NCI-H82 treated with DMSO at 0.1 percent for 48 hours (cell line): ENCODE results near the gene BMAL1.
"Not testable (repeated sequence)": the region's sequence is repeated elsewhere in the genome, so short reads cannot be mapped to it uniquely, and the experiment has no call there.

ENCODE experiments used
- DNase-seq: peaks from one replicate; lab custom pipeline; 2025; ENCODE audit not compliant: unreplicated experiment; lab: John Stamatoyannopoulos, UW

Gene BMAL1

DNA sequence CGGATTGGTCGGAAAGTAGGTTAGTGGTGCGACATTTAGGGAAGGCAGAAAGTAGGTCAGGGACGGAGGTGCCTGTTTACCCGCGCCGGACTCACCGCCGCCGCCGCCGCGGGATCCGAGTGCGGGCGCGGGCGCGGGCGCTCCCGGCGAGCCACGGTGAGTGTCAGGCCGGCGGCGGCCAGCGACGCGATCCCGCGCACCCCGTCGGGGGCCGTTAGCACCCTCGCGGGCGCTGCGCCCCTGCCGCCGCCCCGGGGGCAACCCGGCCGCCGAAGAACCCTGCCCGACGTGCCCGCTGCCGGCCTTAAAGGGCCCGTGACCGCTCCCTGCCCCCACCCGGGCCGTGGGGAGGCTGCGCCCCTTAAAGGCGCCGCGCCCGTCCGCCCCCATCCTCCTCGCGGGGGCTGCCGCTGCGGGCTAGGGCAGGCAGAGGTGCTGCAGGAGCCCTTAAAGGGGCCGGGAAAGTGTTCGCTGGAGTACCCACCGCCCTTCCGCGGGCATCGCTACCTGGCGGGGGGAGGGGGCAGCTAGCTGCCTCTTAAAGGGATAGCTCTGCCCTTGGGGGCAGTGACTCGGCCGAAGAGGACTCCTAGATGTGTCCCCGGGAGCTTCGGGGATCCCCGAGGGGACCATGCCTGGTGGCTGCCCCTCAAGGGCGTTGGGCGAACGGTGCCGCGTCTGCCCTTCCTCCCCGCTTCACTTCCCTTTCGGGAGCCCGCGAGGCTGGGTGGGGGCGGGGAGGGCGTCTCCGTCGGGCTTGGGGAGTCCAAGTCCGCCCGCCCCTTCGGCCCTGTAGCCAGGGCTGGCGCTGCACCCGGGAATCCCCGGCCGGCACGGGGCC lies at the start of gene BMAL1:
TSS of gene BMAL1 (plus strand) at position 23 of the 841 bp plus-strand sequence. CDS start 76,519 bp downstream, outside the sequence.
- no peak for DNase-seq

- no peak for DNase-seq
Measured at GRCh38 chr11:13228572-13228971, 49.0 kb upstream of the BMAL1 start.

DNA sequence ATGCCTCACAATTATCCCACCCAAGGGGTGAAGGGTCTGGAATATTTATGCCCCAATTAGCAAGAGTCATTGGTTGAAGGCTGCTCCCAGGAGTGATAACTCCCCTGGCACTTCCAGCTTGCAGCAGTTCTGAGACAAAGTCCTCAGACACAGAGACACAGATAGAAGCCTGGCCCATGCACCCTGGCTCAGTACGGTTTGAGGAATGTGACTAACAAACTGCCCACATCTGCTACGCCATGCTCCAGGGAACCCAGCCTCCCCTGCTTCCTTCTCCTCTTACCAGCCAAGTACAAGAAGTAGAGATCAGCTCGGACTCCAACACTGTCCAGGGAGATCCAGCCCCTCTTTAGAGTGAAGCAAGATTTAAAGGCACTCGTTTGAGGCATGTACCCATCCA lies 48.5 kb upstream of the BMAL1 start:
- no peak for DNase-seq

- DNase-seq = no peak
Measured at GRCh38 chr11:13229711-13230318, 47.8 kb upstream of the BMAL1 start.

DNA sequence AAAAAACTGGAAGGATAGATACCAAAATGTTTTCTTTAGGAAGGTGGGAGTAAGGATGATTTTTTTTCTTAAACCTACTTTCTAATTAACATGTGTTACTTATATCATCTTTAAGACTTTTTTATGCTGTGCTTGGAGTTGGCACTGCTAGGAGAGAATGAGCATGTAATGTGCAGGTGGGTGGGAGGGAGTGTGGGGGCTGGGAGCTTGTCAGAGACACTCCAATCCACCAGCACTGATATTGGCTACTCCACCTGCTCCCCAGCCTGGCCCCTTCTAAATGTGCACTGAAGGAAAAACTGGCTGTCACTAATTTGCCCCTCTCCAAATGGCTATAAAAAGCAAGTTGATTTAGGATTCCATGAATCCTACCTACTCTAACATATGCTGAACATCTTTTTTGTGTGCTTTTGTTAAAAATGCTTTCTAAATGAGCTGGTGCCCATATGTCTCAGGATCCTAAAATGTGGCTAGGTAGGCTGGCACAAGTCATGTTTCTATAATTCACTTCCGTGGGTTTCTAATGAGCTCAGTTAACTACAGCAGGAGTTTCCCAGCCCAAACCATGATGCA lies 44.3 kb upstream of the BMAL1 start:
- no peak for DNase-seq

DNA sequence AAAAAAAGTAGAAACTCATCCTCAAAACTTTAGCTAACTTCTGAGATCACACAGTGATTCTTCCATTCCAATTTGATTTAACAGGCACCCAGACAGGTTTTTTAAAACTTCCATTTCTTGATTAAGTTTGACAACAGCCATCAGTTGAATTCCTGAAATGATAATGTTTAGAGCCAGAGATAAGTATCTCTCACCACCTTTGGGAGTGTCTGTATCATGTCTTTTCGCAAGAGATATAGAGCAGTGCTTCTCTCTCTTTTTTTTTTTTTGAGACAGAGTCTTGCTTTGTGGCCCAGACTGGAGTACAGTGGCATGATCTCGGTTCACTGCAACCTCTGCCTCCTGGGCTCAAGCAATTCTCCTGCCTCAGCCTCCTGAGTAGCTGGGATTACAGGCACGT lies 41.7 kb upstream of the BMAL1 start:
- no peak for DNase-seq

- DNase-seq = no peak
Measured at GRCh38 chr11:13236626-13237025, 41.0 kb upstream of the BMAL1 start.

DNA sequence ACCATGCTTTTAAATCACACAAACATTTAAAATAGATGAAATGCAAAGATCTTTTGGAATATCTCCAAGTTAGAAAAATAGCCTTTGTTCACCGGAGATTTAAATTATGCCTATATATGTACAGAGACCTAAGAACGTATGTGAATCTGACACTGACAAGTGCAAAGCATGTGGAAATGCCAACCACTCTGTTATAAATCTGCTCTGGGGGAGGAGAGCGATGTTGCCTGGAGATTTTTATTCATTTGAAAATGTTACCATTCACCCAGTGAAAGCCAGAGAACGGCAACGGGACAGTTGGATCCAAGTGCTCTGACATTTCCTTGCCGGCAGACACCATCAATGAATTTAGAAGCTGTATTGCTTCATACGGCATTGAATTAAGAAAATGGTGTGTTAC lies 39.8 kb upstream of the BMAL1 start:
- no peak for DNase-seq

GRCh38 chr11:13238879-13239514 lies 38.6 kb upstream of the BMAL1 start:
- no peak for DNase-seq

GRCh38 chr11:13242564-13242963 lies 35.0 kb upstream of the BMAL1 start:
- no peak for DNase-seq

DNA sequence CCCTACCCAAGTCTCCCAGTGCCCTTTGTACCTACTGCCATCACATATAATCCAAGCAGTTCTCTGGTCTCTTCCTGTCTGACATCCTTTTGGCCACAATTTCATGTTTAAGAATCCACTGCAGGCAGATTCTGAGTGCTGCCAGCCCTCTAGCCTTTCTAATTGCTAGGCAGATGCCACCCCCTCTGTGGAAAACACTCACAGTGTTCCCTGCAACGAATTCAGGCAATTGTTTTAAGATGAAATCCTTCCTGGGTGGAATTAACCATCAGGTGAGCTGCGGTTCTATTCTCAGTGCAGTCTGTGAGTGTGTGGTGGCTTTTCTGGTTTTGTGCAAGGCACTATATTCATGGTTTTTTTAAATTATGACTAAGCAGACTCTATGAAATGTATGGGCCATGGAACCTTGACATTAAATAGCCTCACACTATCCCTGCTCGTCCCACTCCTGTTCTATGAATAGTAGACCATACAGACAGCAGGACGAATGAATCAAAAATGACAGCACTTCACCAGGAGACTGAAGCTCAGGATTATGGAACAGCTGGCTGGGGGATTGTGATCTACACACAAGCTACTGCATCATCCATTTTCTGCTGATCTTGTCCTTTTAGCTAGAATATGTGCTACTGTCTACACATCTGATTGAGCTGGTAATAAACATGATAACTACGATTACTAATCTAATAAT lies 29.8 kb upstream of the BMAL1 start:
- DNase-seq = no peak

GRCh38 chr11:13249177-13249576 lies 28.4 kb upstream of the BMAL1 start:
- DNase-seq = no peak

DNA sequence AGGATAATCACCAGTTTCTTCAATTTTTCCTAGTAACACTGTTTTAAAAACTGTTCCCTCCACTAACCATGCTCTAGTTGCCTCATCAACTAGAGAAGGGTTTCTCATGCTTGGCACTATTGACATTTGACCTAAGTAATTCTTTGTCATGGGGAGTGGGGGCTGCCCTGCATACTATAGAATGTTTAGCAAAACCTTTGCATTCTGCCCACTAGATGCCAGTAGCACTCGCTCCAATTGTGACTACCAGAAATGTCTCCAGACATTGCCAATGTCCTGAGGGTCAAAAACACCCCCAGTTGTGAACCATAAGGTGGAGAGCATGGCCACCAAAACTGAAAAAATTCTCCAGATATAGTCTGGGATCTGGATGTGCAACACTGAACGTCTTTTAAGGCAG lies 27.6 kb upstream of the BMAL1 start:
- DNase-seq = no peak

GRCh38 chr11:13251966-13252365 lies 25.6 kb upstream of the BMAL1 start:
- no peak for DNase-seq

- DNase-seq = no peak
Measured at GRCh38 chr11:13252438-13252837, 25.2 kb upstream of the BMAL1 start.

DNA sequence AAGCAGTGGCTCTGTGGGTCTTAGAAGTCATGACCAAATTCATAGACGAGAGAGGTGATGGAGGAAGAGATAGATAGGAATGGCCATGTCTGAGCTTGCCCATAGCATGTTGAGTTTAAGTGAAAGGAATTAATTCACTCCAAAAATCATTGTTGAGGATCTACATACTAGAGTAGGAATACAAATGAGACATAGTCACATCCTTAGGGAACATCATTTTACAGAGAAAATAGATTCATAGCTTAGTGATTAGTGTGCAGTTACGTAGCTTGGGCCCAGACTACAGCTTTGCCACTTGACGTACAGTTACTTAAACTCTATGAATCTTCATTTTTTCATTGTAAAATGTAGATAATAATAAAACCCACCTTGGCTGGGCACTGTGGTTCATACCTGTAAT lies 21.4 kb upstream of the BMAL1 start:
- DNase-seq = no peak

DNA sequence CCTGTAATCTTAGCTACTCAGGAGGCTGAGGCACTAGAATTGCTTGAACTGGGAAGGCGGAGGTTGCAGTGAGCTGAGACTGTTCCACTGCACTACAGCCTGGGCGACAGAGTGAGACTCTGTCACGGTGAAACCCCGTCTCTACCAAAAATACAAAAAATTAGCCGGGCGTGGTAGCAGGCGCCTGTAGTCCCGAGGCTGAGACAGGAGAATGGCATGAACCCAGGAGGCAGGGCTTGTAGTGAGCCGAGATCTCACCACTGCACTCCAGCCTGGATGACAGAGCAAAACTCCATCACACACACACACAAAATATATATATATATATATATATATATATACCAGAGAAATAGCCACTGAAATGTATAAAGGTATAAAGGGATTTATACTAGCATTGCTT lies 19.5 kb upstream of the BMAL1 start:
- not testable (repeated sequence) for DNase-seq

DNA sequence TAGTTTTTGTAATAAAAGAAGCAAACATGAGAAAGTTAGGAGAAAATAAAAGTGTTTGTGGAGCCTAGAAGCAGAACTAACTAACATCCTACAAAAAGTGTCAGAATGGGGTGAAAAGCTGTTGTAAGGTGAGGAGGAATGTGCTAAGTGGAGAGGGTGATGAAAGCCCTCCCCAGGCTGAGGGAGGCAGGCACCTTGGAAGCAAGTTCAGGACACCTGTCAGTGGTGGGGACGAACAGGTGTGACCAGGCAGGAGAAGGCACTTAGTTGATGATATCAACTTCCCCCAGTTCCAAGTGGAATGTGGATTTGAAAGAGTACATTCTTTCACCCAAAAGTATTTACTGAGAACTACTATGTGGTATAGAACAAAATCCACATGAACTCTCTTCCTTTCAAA lies 18.7 kb upstream of the BMAL1 start:
- DNase-seq = no peak

DNA sequence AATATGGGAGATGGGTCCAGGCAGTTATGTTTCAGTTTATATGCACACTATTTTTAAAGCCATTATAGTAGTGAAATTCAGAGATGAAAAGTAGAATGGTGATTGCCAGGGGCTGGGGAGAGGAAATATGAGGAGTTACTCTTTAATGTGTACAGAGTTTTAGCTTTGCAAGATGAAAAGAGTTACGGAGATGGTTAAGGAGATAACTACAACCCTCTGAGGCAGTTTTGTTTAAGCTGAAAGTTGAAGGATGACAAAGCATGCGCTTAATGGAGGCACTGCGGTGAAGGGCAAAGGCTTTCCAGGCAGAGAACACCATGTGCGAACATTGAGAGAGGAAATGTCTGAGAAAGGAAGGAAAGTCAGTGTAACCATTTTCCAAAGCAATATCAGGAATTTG lies 18.2 kb upstream of the BMAL1 start:
- no peak for DNase-seq

DNA sequence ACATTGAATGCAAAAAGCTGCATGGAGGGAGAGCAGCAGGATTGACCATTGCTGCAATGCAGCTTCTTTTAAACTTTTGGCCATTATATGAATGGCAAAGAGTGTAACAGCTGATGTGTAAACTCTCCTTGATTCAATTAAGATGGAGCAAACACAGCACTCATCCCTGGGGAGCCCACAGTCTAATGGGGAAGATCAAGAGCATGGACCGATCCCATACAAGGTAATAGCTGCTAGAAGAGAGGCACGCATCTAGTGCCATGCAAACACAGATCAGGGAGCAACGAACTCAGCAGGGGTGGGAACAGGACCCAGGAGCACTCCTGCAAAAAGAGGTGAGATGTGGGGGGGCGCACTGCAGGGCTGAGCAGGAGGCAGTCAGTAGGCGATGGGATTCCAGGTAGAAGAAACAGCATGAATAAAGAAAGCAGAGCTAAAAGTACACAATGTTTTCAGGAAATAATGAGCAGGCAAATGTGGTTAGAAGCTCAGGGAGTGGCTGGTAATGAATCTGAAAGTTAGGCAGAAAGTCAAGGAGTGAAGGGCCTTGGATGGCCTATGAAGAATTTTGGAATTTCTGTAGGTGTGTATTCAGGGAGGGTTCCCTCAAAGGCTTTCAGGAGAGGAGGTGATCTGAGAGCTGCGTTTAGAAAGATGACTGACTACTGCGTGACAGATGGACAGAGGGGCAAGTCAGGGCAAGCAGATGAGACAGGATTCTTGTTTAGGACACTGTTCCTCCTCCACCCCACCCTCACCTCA lies 17.2 kb upstream of the BMAL1 start:
- DNase-seq = no peak
